D341Med (cell line): ENCODE data around the gene SORT1.

Experiments
- DNase-seq: peaks from one replicate; pipeline ENCODE4 v3.0.0; 2012; ENCODE audit warnings: low spot score

Gene SORT1

DNA sequence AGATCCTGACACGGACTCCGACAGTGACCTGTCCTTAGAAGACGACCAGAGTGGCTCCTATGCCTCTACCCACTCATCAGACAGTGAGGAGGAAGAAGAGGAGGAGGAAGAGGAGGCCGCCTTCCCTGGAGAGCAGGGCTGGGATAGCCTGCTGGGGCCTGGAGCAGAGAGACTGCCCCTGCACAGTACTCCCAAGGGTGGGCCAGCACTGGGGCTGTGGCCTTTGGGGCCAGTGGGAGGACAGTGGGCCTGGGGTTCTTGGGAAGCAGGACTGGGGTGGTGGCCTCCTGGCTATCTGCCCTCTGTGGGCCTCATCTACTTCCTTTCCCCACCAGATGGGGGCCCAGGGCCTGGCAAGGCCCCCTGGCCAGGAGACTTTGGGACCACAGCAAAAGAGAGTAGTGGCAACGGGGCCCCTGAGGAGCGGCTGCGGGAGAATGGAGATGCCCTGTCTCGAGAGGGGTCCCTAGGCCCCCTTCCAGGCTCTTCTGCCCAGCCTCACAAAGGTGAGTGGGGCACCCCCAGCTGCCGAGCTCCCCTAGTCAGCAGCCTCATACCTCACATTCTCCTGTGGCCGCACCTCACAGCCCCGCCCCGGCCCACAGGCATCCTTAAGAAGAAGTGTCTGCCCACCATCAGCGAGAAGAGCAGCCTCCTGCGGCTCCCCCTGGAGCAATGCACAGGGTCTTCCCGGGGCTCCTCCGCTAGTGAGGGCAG is 124.7 kb downstream of the SORT1 start:
- no peak for DNase-seq

GRCh38 chr1:109272021-109272799 is 125.5 kb downstream of the SORT1 start:
- no peak for DNase-seq

DNA sequence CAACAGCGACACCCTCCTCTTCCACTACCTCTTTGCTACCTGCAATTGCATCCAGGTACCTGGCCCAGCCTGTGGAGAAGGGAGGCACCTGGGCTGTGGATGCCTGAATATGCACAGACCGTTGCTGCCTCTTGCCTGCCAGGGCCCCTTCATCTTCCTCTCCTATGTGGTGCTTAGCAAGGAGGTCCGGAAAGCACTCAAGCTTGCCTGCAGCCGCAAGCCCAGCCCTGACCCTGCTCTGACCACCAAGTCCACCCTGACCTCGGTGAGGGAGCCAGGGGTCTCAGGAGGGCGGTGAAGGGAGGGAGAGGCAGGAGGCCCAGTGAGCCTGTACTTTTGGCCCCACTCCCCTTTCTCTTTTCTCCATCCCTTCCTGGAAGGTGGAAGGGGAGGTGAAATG is 126.3 kb downstream of the SORT1 start:
- no peak for DNase-seq

- DNase-seq: no peak
Observed at GRCh38 chr1:109270623-109271317, 126.9 kb downstream of the SORT1 start.

DNA sequence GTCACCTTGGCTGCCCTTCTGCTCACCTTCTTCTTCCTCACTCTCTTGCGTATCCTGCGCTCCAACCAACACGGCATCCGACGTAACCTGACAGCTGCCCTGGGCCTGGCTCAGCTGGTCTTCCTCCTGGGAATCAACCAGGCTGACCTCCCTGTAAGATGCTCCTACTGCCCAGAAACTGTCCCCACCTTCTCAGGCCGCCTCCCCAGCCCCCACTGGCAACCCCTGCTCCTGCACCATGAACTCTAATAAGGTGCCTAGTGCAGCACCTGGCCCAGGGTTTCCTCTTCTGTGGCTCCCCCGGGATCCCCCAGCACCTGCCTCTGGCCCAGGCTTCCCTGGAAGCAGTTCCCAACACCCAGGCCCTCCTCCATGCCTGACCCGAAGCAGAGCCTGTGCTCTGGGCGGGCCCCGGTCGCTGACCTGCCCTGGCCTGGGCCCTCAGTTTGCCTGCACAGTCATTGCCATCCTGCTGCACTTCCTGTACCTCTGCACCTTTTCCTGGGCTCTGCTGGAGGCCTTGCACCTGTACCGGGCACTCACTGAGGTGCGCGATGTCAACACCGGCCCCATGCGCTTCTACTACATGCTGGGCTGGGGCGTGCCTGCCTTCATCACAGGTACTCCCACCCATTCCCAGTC is 127.6 kb downstream of the SORT1 start:
- DNase-seq: no peak

DNA sequence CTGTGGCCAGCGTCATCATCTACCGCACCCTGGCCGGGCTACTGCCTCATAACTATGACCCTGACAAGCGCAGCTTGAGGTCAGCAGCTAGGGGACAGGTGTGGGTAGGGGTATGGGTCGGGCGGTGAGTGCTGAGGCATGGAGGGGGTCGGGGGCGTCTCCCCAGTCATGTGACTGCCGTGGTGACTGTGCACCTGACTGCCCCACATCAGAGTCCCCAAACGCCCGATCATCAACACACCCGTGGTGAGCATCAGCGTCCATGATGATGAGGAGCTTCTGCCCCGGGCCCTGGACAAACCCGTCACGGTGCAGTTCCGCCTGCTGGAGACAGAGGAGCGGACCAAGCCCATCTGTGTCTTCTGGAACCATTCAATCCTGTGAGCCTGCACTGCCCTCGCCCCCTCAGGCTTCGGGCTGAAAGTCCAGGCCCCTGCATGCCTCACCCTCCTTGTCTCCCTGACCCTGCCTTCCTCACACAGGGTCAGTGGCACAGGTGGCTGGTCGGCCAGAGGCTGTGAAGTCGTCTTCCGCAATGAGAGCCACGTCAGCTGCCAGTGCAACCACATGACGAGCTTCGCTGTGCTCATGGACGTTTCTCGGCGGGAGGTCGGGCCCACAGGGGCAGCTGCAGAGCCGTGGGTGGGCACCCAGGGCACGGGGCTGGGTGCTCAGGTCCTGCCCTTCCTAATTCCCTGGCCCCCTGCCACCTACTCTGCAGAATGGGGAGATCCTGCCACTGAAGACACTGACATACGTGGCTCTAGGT is 128.3 kb downstream of the SORT1 start:
- no peak for DNase-seq

GRCh38 chr1:109268431-109269211 is 129.1 kb downstream of the SORT1 start:
- no peak for DNase-seq

DNA sequence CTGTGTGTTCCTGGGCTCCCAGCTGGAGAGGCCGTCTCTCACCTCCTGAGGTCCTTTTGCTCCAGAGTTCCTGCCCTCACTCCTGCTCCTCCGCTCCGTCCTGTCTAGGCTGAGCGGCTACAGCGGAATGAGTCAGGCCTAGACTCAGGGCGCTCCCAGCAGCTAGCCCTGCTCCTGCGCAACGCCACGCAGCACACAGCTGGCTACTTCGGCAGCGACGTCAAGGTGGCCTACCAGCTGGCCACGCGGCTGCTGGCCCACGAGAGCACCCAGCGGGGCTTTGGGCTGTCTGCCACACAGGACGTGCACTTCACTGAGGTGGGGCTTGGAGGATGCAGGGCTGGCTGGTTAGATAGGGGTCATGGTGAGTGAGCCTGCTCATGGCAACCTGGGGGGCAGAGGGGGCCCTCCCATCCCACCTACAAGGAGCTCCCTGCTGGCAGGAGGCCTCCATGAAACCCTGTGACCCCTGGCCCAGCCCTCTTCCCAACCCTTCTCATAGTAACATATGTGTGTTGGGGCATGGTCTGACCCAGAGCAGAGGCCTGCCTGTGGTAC is 129.9 kb downstream of the SORT1 start:
- DNase-seq: no peak

- no peak for DNase-seq
Observed at GRCh38 chr1:109266965-109267364, 130.8 kb downstream of the SORT1 start.

GRCh38 chr1:109265741-109266330 is 131.9 kb downstream of the SORT1 start:
- no peak for DNase-seq

DNA sequence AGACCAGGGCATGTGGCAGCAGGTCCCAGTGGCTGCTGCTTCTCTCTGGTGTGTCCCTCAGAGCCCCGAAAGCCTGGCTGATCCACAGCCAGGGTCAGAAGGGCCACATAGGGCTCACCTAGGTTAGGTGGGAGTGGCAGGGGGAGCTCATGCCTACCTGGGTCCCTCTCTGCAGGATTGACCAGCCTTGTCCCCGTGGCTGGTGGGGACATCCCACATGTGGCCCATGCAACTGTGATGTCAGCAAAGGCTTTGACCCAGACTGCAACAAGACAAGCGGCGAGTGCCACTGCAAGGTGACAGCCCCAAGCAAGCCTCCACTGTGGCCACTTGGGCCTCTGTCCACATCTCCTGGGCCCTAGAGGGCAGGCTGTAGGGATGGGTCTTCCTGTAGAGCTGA is 132.7 kb downstream of the SORT1 start:
- no peak for DNase-seq

- DNase-seq: no peak
Observed at GRCh38 chr1:109264379-109264755, 133.4 kb downstream of the SORT1 start.

DNA sequence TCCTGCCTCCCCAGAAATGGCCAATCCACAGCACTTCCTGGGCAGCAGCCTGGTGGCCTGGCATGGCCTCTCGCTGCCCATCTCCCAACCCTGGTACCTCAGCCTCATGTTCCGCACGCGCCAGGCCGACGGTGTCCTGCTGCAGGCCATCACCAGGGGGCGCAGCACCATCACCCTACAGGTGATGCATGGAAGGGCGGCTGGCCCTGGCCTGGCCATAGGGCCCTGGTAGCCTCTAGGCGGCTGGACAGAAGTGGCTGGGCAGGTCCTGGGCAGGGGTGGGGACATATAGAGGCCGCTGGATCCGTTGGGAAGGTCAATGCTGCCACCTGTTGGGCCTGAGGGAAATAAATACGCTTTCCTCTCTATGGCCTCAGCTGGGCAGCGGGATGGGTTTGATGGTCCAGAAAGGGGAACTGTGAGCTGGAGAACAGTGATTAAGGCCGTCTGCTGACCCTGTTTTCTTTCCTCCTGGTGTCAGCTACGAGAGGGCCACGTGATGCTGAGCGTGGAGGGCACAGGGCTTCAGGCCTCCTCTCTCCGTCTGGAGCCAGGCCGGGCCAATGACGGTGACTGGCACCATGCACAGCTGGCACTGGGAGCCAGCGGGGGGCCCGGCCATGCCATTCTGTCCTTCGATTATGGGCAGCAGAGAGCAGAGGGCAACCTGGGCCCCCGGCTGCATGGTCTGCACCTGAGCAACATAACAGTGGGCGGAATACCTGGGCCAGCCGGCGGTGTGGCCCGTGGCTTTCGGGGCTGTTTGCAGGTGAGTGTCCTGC is 133.9 kb downstream of the SORT1 start:
- DNase-seq: peak; percentile 87

DNA sequence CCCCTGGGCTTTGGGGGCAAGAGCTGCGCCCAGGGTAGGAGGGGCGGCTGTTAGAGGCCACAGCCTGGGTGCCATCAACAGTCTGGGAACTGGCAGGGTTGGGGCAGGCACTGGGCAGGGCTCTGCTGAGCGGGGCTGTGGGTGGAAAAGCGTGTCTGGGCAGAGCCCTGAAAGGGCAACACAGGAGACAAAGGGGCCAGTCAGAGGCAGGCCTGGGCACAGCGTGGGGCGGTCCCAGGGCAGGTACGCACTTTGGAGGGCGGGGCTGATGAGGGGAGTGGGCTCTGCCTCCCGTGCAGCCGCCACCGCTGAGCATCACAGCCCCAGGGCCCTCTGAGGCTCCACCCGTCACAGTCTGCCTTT is 134.5 kb downstream of the SORT1 start:
- no peak for DNase-seq

DNA sequence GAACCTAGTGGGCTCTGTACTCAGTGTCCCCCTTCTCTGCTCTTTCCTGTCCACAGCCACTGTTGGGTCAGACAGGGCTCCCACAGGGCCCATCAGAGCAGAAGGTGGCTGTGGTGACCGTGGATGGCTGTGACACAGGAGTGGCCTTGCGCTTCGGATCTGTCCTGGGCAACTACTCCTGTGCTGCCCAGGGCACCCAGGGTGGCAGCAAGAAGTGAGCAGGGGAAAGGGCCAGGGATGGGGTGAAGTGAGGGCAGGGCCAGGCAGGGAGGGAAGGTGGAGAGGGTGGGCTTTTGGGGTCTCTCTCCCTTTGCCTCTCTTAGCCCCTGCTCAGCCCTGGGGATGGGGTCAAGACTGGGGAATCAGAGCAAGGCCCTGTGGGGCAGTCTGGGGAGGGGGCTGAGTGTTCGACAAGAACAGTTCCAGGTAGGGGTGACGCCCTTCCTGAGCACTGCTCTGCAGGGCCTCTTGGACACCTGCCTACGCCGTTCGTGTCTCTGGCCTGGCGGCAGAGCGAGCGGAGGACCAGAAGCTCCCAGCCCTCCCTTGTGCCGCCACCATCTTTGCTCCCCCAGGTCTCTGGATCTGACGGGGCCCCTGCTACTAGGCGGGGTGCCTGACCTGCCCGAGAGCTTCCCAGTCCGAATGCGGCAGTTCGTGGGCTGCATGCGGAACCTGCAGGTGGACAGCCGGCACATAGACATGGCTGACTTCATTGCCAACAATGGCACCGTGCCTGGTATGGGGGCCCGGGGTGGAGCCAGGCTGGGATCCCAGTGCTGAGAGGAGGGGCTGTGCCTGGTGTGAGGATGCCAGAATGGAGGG is 135.3 kb downstream of the SORT1 start:
- DNase-seq: no peak

DNA sequence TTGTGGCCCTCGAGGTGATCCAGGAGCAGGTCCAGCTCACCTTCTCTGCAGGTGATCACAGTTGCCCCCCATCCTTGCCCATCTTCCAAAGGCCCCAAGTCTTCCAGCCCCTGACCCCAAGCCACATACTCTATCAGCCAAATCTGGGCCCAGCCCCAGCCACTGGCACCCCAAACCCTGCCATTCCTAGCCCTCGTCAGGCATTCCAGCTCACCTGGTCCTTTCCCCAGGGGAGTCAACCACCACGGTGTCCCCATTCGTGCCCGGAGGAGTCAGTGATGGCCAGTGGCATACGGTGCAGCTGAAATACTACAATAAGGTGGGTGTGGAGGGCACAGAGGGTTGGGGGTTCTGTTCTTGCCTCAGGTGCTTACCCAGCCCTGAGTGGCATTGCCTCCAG is 136.1 kb downstream of the SORT1 start:
- no peak for DNase-seq

GRCh38 chr1:109261006-109261405 is 136.7 kb downstream of the SORT1 start:
- DNase-seq: no peak

GRCh38 chr1:109259674-109260557 is 137.8 kb downstream of the SORT1 start:
- no peak for DNase-seq
